ENCODE results near the gene MAPK11.
"Not testable (repeated sequence)": the region's sequence is repeated elsewhere in the genome, so short reads cannot be mapped to it uniquely, and the experiment has no call there.

The MAPK11 gene

DNA sequence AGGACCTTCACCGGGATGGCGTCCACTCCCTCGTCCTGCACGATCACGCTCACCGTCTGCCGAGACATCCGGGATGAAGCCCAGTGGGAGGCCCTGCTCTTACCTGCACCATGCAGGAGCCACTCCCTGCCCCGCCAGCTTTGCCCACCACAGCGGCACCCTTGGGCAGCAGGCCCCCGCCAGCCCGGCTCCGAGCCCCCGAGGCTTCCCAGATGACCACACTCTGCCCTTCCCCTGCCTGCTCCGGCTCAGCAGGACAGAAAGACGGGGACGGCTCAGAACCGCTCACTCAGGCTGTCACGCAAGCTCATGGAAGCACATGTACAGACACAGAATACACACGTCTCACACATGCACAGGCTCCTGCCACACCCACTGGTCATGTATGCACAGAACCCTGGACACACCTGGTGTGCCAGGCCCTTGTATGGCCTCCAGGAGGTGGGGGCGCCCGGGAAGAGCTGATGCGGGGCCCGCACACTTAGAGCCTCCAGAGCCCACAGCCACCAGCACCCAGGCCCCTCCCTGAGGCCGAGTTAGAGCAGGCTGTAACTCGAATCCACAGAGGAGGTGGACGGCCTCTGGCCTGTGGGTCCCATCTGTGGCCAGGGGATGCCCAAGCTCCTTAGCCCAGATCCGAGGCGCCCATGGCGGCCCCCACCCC lies 8.9 kb upstream of the MAPK11 start:
- DNase-seq (ENCODE audit: low spot score), result no peak

DNA sequence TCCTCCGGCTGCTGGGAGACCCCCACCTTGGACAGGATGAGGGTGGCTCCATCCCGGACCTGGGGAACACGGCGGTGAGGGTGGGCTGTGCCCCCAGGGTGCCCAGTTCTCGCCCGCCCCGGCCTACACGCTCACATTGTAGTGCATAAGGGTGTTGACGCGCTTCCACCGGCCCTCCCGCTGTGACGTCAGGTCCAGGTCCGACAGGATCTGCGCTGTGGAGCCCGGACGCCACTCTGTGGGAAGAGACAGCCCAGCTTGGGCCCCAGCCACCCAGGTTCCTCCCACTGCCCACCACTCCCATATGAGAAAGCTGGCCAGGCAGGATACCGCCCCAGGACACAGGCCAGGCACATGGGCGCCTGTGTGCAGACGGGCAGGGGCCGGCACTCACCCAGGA lies 8.3 kb upstream of the MAPK11 start:
- no peak for DNase-seq (ENCODE audit: low spot score)

GRCh38 chr22:50277761-50278160 lies 7.6 kb upstream of the MAPK11 start:
- DNase-seq (ENCODE audit: low spot score), result no peak

DNA sequence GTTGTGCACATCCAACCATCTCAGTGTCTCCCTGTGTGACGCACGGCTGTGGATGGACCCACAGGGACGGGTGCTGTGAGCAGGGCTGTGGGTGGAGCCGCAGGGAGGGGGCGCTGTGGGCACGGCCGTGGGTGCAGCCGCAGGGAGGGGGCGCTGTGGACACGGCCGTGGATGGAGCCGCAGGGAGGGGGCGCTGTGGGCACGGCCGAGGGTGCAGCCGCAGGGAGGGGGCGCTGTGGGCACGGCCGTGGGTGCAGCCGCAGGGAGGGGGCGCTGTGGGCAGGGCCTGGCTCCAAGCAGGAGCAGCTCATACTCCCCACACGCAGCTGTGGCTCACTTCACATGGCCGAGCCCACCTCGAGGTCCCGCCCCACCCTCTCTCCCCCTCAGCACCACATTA lies 6.0 kb upstream of the MAPK11 start:
- peak; percentile 38 for DNase-seq (ENCODE audit: low spot score)

GRCh38 chr22:50275181-50276055 lies 5.2 kb upstream of the MAPK11 start:
- no peak for DNase-seq (ENCODE audit: low spot score)

- DNase-seq (ENCODE audit: low spot score), result no peak
Observed at GRCh38 chr22:50274771-50275170, 4.6 kb upstream of the MAPK11 start.

DNA sequence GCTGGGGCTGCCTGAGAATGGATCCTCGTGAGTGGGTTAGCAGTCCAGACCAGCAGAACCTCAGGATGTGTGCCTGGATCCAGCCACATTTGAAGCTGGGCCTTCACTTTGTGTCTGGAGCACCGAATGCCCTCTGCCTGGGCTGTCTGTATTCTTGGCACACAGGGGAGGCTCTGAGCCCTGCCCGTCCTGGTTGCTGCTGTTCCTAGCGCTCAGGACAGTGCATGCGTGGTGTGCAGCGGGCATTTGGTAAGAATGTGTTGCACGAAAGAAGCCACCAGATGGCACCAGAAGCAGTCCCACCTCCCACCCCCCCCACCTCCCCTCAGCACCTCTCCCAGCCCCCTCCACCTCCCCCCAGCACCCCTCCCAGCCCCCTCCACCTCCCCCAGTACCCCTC lies 4.1 kb upstream of the MAPK11 start:
- peak; percentile 60 for DNase-seq (ENCODE audit: low spot score)

DNA sequence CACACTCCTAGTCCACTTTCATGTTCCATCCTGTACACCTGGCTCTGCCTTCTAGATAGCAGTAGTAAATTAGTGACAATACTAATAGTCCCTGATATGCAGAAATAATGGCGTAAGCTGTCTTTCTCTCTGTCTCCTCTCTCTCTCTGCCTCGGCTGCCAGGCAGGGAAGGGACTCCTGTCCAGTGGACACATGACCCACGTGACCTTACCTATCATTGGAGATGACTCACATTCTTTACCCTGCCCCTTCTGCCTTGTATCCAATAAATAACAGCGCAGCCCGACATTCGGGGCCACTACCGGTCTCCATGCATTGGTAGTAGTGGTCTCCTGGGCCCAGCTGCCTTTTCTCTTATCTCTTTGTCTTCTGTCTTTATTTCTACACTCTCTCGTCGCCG lies 3.6 kb upstream of the MAPK11 start:
- not testable (repeated sequence) for DNase-seq (ENCODE audit: low spot score)

DNA sequence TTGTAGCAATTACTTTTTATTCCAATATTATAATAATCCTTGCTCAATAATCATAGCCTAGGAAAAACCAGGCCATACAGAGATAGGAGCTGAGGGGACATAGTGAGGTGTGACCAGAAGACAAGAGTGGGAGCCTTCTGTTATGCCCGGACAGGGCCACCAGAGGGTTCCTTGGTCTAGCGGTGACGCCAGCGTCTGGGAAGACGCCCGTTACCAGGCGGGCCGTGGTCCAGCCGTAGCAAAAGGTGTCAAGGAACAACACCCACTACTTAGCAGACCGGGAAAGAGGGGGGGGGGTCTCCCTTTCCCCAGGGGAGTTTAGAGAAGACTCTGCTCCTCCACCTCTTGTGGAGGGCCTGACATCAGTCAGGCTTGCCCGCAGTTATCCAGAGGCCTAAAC lies 3.2 kb upstream of the MAPK11 start:
- DNase-seq (ENCODE audit: low spot score), result not testable (repeated sequence)

- DNase-seq (ENCODE audit: low spot score), result peak; percentile 40
Observed at GRCh38 chr22:50272044-50272802, 2.0 kb upstream of the MAPK11 start.

GRCh38 chr22:50271519-50271970 lies 1.4 kb upstream of the MAPK11 start:
- peak; percentile 74 for DNase-seq (ENCODE audit: low spot score)

GRCh38 chr22:50270666-50271394 lies 650 bp upstream of the MAPK11 start:
- DNase-seq (ENCODE audit: low spot score), result no peak

GRCh38 chr22:50269573-50269969 lies 609 bp downstream of the MAPK11 start:
- DNase-seq (ENCODE audit: low spot score), result no peak

GRCh38 chr22:50268655-50269113 lies 1.5 kb downstream of the MAPK11 start:
- DNase-seq (ENCODE audit: low spot score), result no peak

GRCh38 chr22:50267591-50268390 lies 2.4 kb downstream of the MAPK11 start:
- no peak for DNase-seq (ENCODE audit: low spot score)

DNA sequence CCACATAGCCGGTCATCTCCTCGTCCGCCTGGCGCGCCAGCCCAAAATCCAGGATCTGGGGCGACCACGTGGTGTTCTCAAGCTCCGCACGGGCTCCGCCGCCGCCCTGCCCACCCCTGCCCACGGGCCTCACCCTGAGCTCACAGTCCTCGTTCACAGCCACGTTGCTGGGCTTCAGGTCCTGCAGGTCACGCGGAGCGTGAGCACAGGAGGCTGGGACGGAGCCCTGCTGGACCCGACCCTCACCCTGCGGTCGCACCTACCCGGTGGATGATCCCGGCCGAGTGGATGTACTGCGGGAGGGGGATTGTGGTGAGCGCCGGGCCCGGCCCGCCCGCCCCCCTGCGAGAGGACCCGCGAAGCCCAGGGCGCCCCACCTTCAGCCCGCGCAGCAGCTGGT lies 3.2 kb downstream of the MAPK11 start:
- DNase-seq (ENCODE audit: low spot score), result no peak

GRCh38 chr22:50264946-50265669 lies 5.1 kb downstream of the MAPK11 start:
- DNase-seq (ENCODE audit: low spot score), result no peak

- no peak for DNase-seq (ENCODE audit: low spot score)
Observed at GRCh38 chr22:50264104-50264745, 6.0 kb downstream of the MAPK11 start.

- no peak for DNase-seq (ENCODE audit: low spot score)
Observed at GRCh38 chr22:50262973-50263617, 7.1 kb downstream of the MAPK11 start.

Data from SK-N-DZ (cell line).